ENCODE data around the gene MON2. TPM values are rescaled to one million over a fixed set of nuclear protein-coding genes. Genes with fewer than 3 reads are reported as not detected.

Gene MON2
- total and polyA plus RNA-seq, 2 of the 8 experiments (the other 6 are each of a cell fraction or from before 2014, with no cell fraction given), result 3.8 to 21.8 TPM

DNA sequence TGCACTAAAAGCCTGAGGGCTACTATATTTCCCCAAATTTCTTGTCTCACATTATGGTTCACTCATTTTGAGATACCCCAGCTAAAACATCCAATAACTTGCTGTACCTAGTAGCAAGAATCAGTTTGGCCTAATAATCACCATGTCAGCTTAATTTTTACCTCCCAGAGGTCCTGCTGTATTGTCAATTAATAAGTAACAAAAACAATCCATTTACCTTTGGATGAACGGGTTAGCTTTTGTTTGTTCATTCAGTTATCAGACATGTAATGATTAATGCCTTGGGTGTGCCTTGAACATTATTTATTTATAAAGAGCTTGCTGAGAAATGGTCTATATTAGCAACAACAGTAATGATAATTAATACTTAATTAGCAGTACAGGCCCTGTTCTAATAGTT lies 57.0 kb downstream of the MON2 start (continued):
- no peak for TF ChIP-seq GTF2F1 (IDR thresholded peaks at IDR 0.05; ENCODE audit: borderline replicate concordance, low read depth, low read length)
- TF ChIP-seq EP300 (IDR thresholded peaks at IDR 0.05; ENCODE audit: borderline replicate concordance in 1 of 2, low read depth in 2 of 2, low read length in 2 of 2), result no peak
